Transverse colon (tissue), 3 donors: ENCODE results near the gene ANO9.

Experiments
- CTCF ChIP-seq, 5 experiments: fragments of 200-600 bp in 3 of 5; fragments of 450-650 bp in 2 of 5; sonication (generic) in 3 of 5; IDR thresholded peaks; 1 replicate in 2 of 5; 2 replicates in 3 of 5; pipeline ENCODE4 v1.5.1; 2016 to 2017; ENCODE audit warnings: antibody characterized with exemption in 5 of 5, inconsistent platforms in 3 of 5, mild to moderate bottlenecking in 2 of 5, moderate library complexity in 1 of 5
- POLR2A ChIP-seq: fragments of 450-650 bp; IDR thresholded peaks from one replicate; pipeline ENCODE4 v1.6.1; 2016; ENCODE audit warnings: antibody characterized with exemption, mild to moderate bottlenecking, moderate library complexity

GRCh38 chr11:373716-374551 lies 67.9 kb downstream of the ANO9 start:
- TF ChIP-seq POLR2A (no peak), CTCF (IDR thresholded peaks at IDR 0.05) (no peak)
